Measurements from ENCODE around the gene SYNDIG1L.
"Not testable (repeated sequence)": the region's sequence is repeated elsewhere in the genome, so short reads cannot be mapped to it uniquely, and the experiment has no call there.

SYNDIG1L gene

GRCh38 chr14:74456684-74457564 is 30.9 kb upstream of the SYNDIG1L start:
- ATAC-seq (ENCODE audit: low read depth) (no peak), DNase-seq (ENCODE audit: low spot score in 2 of 2) (no peak)
- Mint-ChIP-seq H3K27me3 (peaks cover 11% of the 10 kb centered on the region), H3K4me3 (no peak overlapping the region), H3K36me3 (peaks cover 4% of the 10 kb centered on the region), H3K27ac (no peak overlapping the region), H3K9me3 (peaks cover 4% of the 10 kb centered on the region), H3K4me1 (no peaks in the 10 kb centered on the region)

DNA sequence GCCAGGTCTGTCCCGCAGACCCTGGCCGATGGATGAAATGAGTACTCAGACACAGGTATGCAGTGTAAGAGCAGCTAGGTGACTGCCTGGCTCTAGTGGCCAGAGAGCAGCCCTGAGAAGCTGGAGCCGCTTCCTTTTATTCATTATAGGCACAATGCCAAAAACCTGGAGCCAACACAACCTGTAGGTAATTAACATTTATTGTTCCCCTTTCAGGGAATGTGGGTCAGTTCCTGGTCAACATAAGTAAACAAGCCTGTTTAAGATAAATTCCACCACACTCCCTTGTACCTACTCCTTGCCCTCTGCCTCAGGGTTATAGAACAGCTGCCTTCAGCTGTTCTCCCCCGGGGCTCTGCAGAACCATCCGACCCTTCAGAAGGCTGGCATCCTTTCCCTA is 28.4 kb upstream of the SYNDIG1L start:
- not testable (repeated sequence) for H3K9me3 Mint-ChIP-seq; H3K27ac Mint-ChIP-seq; H3K27me3 Mint-ChIP-seq; H3K36me3 Mint-ChIP-seq; ATAC-seq (ENCODE audit: low read depth); DNase-seq (ENCODE audit: low spot score in 2 of 2); H3K4me3 Mint-ChIP-seq; H3K4me1 Mint-ChIP-seq

GRCh38 chr14:74444866-74445265 is 18.9 kb upstream of the SYNDIG1L start:
- no peak overlapping the region for H3K27ac Mint-ChIP-seq
- H3K9me3 Mint-ChIP-seq: peaks cover 1% of the 10 kb centered on the region
- no peaks in the 10 kb centered on the region for H3K36me3 Mint-ChIP-seq
- no peak overlapping the region for H3K4me3 Mint-ChIP-seq
- no peaks in the 10 kb centered on the region for H3K4me1 Mint-ChIP-seq
- H3K27me3 Mint-ChIP-seq: no peaks in the 10 kb centered on the region
- DNase-seq (ENCODE audit: low spot score in 2 of 2): no peak
- no peak for ATAC-seq (ENCODE audit: low read depth)

GRCh38 chr14:74442757-74443156 is 16.7 kb upstream of the SYNDIG1L start:
- no peaks in the 10 kb centered on the region for H3K36me3 Mint-ChIP-seq
- no peak overlapping the region for H3K27ac Mint-ChIP-seq
- no peak for ATAC-seq (ENCODE audit: low read depth)

GRCh38 chr14:74441113-74441512 is 15.1 kb upstream of the SYNDIG1L start:
- H3K36me3 Mint-ChIP-seq: no peaks in the 10 kb centered on the region
- peaks cover 7% of the 10 kb centered on the region for H3K27me3 Mint-ChIP-seq
- H3K4me1 Mint-ChIP-seq: no peaks in the 10 kb centered on the region
- ATAC-seq (ENCODE audit: low read depth): no peak
- H3K27ac Mint-ChIP-seq: no peak overlapping the region
- H3K9me3 Mint-ChIP-seq: no peaks in the 10 kb centered on the region
- H3K4me3 Mint-ChIP-seq: no peak overlapping the region
- DNase-seq (ENCODE audit: low spot score in 2 of 2): no peak

More at GRCh38 chr14:74442757-74443156, 16.7 kb upstream of the SYNDIG1L start:
- H3K4me3 Mint-ChIP-seq: no peak overlapping the region
- peaks cover 3% of the 10 kb centered on the region for H3K27me3 Mint-ChIP-seq
- DNase-seq (ENCODE audit: low spot score in 2 of 2): no peak
- H3K4me1 Mint-ChIP-seq: no peaks in the 10 kb centered on the region
- no peaks in the 10 kb centered on the region for H3K9me3 Mint-ChIP-seq

GRCh38 chr14:74438351-74438915 is 12.4 kb upstream of the SYNDIG1L start:
- Mint-ChIP-seq H3K36me3 (no peaks in the 10 kb centered on the region), H3K4me1 (no peaks in the 10 kb centered on the region), H3K4me3 (no peak overlapping the region), H3K9me3 (no peaks in the 10 kb centered on the region), H3K27ac (no peak overlapping the region), H3K27me3 (peaks cover 12% of the 10 kb centered on the region)
- ATAC-seq (ENCODE audit: low read depth) (no peak), DNase-seq (ENCODE audit: low spot score in 2 of 2) (no peak)

GRCh38 chr14:74437496-74438053 is 11.6 kb upstream of the SYNDIG1L start:
- Mint-ChIP-seq H3K27me3 (peaks cover 12% of the 10 kb centered on the region), H3K9me3 (no peaks in the 10 kb centered on the region), H3K36me3 (no peaks in the 10 kb centered on the region), H3K27ac (no peak overlapping the region), H3K4me1 (no peaks in the 10 kb centered on the region), H3K4me3 (no peak overlapping the region)
- no peak for DNase-seq (ENCODE audit: low spot score in 2 of 2)
- ATAC-seq (ENCODE audit: low read depth): no peak

DNA sequence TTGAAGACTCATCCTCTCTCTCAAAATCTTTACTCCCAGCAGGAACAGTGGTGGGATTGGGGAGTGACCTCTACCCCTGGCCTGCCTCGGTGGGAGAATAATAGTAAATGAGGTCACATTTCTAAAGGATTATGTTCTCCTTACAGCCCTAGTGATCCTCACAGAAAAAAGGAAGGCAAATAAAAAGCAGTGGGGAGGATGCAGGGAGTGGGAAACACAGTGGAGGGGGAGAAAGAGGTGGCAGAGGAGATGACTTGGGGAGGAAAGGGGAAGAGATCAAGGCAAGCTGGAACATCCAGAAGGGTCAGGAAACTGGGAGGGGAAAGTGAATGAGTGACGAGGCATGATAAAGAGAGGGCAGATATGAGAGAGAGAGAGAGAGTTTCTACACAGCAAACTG is 8.3 kb upstream of the SYNDIG1L start:
- no peaks in the 10 kb centered on the region for H3K9me3 Mint-ChIP-seq
- no peaks in the 10 kb centered on the region for H3K4me1 Mint-ChIP-seq
- no peak overlapping the region for H3K4me3 Mint-ChIP-seq
- H3K36me3 Mint-ChIP-seq: no peaks in the 10 kb centered on the region
- no peak for DNase-seq (ENCODE audit: low spot score in 2 of 2)
- no peak for ATAC-seq (ENCODE audit: low read depth)
- H3K27me3 Mint-ChIP-seq: peaks cover 14% of the 10 kb centered on the region
- H3K27ac Mint-ChIP-seq: no peak overlapping the region

GRCh38 chr14:74429991-74430390 is 4.0 kb upstream of the SYNDIG1L start:
- Mint-ChIP-seq H3K27ac (no peak overlapping the region), H3K9me3 (no peaks in the 10 kb centered on the region), H3K27me3 (peaks cover 17% of the 10 kb centered on the region), H3K4me3 (no peak overlapping the region), H3K4me1 (no peaks in the 10 kb centered on the region), H3K36me3 (no peaks in the 10 kb centered on the region)
- no peak for DNase-seq (ENCODE audit: low spot score in 2 of 2)
- no peak for ATAC-seq (ENCODE audit: low read depth)

GRCh38 chr14:74429221-74429691 is 3.2 kb upstream of the SYNDIG1L start:
- no peak overlapping the region for H3K27ac Mint-ChIP-seq
- no peaks in the 10 kb centered on the region for H3K36me3 Mint-ChIP-seq
- ATAC-seq (ENCODE audit: low read depth) (no peak), DNase-seq (ENCODE audit: low spot score in 2 of 2) (no peak)
- no peaks in the 10 kb centered on the region for H3K4me1 Mint-ChIP-seq
- H3K27me3 Mint-ChIP-seq: peaks cover 17% of the 10 kb centered on the region
- no peaks in the 10 kb centered on the region for H3K9me3 Mint-ChIP-seq
- no peak overlapping the region for H3K4me3 Mint-ChIP-seq

- Mint-ChIP-seq H3K4me3 (no peak overlapping the region), H3K4me1 (no peaks in the 10 kb centered on the region), H3K36me3 (no peaks in the 10 kb centered on the region), H3K27ac (no peak overlapping the region), H3K27me3 (peaks cover 18% of the 10 kb centered on the region), H3K9me3 (no peaks in the 10 kb centered on the region)
- DNase-seq (ENCODE audit: low spot score in 2 of 2): no peak
- ATAC-seq (ENCODE audit: low read depth): no peak
Measured at GRCh38 chr14:74427651-74428050, 1.6 kb upstream of the SYNDIG1L start.

- no peaks in the 10 kb centered on the region for H3K4me1 Mint-ChIP-seq
- H3K27ac Mint-ChIP-seq: no peak overlapping the region
- H3K36me3 Mint-ChIP-seq: no peaks in the 10 kb centered on the region
- no peak overlapping the region for H3K4me3 Mint-ChIP-seq
- ATAC-seq (ENCODE audit: low read depth): peak; percentile 83
- H3K27me3 Mint-ChIP-seq: peaks cover 23% of the 10 kb centered on the region
- peaks cover 5% of the 10 kb centered on the region for H3K9me3 Mint-ChIP-seq
- peak; percentile 50 to 70 for DNase-seq (ENCODE audit: low spot score in 2 of 2)
Measured at GRCh38 chr14:74425525-74426201, 347 bp downstream of the SYNDIG1L start.

GRCh38 chr14:74424606-74425005 is 1.4 kb downstream of the SYNDIG1L start:
- peaks cover 6% of the 10 kb centered on the region for H3K9me3 Mint-ChIP-seq
- no peak for ATAC-seq (ENCODE audit: low read depth)

GRCh38 chr14:74423246-74423645 is 2.8 kb downstream of the SYNDIG1L start:
- Mint-ChIP-seq H3K27ac (no peak overlapping the region), H3K9me3 (peaks cover 6% of the 10 kb centered on the region)

More at GRCh38 chr14:74424606-74425005, 1.4 kb downstream of the SYNDIG1L start:
- Mint-ChIP-seq H3K27me3 (peaks cover 23% of the 10 kb centered on the region), H3K27ac (no peak overlapping the region), H3K4me3 (no peak overlapping the region), H3K4me1 (no peaks in the 10 kb centered on the region), H3K36me3 (peaks cover 2% of the 10 kb centered on the region)
- no peak for DNase-seq (ENCODE audit: low spot score in 2 of 2)

More at GRCh38 chr14:74423246-74423645, 2.8 kb downstream of the SYNDIG1L start:
- Mint-ChIP-seq H3K4me1 (no peaks in the 10 kb centered on the region), H3K27me3 (peaks cover 21% of the 10 kb centered on the region), H3K4me3 (no peak overlapping the region), H3K36me3 (peaks cover 2% of the 10 kb centered on the region)
- ATAC-seq (ENCODE audit: low read depth) (no peak), DNase-seq (ENCODE audit: low spot score in 2 of 2) (no peak)
